NCI-H345 (cell line): ENCODE data around the gene PSMB3.
"Not testable (repeated sequence)": the region's sequence is repeated elsewhere in the genome, so short reads cannot be mapped to it uniquely, and the experiment has no call there.

ENCODE experiments used
- DNase-seq: peaks from one replicate; lab custom pipeline; 2025; lab: John Stamatoyannopoulos, UW

PSMB3 gene

GRCh38 chr17:38749223-38750043 is 3.1 kb upstream of the PSMB3 start:
- peak; percentile 67 for DNase-seq

GRCh38 chr17:38750044-38750311 is 2.6 kb upstream of the PSMB3 start:
- DNase-seq = no peak

DNA sequence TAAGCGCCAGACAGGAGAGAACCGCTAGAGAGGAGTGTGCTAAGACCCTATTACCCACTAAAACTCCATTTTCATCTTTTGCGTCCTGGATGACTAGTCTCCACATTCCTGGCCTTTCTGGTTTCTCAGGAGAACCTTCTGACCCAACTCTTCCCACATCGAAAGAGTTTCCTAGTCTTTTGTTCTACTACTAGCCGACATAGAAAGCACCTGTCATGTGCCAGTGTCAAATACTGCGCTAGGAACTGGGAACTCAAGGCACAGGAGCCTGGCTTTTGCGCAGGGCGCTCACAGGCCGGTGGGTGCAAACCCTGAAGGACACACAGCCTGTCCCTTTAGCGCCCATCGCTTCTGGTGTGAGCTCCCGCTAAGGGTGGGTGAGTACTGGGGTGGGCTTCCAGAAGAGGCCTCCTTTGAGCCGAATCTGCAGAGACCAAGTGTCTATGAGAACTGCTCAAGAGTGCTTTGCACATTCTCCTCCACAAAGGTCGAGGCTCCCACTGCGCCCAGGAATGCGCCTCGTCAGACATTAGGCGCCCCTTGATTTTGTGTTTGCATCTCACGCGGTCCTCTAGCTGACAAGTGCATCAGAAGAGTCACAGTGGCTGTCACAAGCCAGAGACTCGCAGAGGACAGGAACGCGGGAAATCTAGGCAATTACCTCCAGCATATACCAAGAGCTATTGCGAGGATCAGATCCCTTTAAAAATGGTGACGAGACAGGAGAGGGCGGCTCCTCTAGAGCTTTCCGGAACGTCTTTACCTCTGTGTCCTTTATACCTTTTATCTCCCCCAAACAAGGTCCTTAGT is 2.0 kb upstream of the PSMB3 start:
- DNase-seq = peak; percentile 71

DNA sequence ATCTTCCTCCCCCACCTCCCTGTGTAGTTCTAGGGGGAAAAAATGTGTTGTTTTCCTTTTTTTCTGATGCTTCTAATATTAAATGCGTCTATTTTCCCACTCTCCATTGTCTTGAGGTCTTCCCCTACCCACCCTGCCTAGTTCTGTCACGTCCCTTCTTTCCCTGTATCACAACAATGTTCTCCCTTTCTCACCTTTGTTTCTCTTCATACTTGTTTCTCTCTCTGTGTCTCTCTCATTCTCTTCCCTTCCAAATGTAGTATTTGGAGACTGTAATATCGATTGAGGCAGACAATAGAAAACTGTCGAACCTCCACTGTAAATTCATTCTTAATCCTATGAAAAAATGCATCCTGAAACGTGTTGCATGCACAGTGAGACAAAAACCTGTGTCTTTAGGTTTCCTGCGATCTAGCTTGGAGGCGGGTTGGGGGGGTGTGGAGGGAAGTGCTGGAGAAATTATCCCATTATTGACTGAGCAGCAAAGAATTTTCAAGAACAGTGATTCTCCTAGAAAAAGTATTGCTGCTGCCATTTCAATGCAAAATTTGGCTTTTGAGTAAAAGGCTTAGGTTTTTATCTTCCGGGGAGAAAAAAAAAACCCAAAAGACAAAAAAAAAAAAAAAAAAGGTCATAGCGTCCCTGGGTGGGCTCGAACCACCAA is 1.3 kb upstream of the PSMB3 start:
- DNase-seq = peak; percentile 64

- DNase-seq = peak; percentile 90
Observed at GRCh38 chr17:38751808-38752307, 683 bp upstream of the PSMB3 start.

DNA sequence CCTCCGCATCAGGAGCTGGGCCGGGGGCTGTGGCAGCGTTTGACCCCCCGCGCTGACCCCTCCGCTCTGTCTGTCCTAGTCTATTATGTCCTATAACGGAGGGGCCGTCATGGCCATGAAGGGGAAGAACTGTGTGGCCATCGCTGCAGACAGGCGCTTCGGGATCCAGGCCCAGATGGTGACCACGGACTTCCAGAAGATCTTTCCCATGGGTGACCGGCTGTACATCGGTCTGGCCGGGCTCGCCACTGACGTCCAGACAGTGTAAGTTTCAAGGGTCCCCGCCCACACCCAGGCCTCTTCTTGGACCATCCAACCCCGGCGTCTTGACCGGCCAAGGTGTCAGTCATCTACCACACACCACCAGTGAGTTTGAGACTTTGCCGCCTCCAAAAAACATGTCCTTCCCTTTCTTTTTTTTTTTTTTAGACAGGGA is 548 bp downstream of the PSMB3 start:
- DNase-seq = no peak

- DNase-seq = no peak
Observed at GRCh38 chr17:38761612-38762011, 9.1 kb downstream of the PSMB3 start.

DNA sequence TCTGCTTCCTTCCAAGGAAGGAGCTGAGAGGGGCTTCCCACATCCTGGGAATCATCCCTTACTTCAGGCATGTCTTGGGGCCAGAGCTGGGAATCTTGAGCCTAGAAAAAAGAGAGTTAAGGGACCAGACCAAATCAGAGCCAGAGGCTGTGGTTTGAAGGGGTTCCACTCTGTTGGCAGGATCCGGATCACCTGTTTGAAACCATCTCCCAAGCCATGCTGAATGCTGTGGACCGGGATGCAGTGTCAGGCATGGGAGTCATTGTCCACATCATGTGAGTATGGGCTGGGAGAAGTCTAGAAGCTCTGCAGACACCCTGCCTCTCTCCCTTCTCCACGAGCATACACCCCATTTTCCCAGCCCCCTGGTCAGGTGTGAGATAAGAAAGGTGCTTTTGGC is 9.7 kb downstream of the PSMB3 start:
- DNase-seq = no peak

DNA sequence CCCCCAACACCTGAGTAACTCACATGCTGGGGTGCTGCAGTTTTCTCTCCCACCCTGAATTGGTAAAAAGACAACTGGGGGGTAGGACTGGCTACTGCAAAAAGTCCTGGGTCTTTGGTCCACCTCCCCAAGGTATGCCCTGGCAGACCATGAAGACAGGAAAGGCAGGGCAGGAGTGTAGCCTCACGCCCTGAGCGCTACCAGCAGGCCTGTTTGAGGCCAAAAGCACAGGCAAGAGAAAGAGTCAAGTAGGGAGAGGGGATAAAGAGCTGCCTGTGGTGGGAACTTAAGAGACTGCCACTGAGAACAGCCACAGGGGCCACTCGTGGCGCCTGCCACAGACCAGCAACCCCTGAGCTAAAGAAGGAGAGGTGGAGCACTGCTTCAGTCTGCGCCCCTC is 13.8 kb downstream of the PSMB3 start:
- DNase-seq = no peak

GRCh38 chr17:38768417-38768816 is 15.9 kb downstream of the PSMB3 start:
- DNase-seq = no peak

- DNase-seq = no peak
Observed at GRCh38 chr17:38773258-38773657, 20.7 kb downstream of the PSMB3 start.

DNA sequence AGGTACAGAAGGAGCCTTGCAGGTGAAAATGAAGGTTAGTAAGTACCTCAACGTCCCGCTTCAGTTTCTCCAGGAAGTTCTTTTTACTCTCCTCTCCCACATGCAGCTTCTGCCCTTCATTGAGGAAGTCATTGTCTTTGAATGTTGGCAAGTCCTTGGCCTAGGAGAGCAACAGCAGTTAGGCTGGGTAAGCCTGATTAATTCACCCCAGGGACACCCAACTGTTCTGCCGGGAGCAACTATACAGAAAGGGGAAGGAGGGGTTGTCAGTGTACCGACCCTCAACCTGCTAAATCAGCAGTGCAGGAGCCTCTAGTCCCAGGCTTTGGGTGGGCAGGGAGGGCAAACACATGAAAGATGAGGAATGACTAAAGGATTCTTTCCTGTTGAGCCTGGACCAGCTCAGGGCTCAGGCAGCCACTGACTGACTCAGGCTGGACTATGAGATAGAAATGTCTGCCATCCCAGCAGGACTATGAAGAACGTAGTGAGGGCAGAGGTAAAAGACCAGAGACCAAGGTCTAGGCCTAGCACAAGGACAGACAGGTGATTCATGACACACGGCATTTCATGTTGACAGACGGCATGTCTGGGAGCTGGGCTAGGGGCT is 25.2 kb downstream of the PSMB3 start:
- no peak for DNase-seq

- no peak for DNase-seq
Observed at GRCh38 chr17:38779965-38780752, 27.6 kb downstream of the PSMB3 start.

GRCh38 chr17:38783227-38783626 is 30.7 kb downstream of the PSMB3 start:
- DNase-seq = no peak

DNA sequence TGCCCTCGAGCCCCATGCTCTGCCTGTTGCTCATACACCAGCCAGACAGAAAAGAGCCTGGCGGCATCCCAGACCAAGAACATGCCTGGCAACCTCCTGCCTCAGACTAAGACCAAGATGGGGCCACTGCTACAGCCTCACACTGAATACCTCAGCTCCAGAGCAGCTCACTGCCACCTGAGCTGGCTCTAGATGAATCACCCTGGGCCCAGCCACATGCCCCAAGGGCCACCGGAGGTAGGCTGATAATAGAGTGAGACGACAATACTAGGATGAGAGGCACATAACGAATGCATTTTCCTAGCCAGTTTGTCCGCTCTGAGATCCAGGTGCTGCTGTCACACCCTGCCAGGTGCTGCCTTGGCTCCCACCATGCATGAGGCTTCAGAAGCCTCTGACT is 33.8 kb downstream of the PSMB3 start:
- no peak for DNase-seq

DNA sequence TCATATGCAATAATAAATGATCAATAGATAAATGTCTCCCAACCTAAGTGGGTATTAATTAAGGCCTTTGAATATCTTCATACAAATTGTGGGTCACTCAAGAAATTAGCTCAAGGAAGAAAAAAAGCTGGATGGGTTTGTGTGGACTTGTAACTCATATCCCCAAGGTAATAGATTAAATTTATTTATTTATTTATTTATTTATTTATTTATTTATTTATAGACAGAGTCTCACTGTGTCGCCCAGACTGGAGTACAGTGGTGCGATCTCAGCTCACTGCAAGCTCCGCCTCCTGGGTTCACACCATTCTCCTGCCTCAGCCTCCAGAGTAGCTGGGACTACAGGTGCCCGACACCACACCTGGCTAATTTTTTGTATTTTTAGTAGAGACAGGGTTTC is 35.5 kb downstream of the PSMB3 start:
- not testable (repeated sequence) for DNase-seq

DNA sequence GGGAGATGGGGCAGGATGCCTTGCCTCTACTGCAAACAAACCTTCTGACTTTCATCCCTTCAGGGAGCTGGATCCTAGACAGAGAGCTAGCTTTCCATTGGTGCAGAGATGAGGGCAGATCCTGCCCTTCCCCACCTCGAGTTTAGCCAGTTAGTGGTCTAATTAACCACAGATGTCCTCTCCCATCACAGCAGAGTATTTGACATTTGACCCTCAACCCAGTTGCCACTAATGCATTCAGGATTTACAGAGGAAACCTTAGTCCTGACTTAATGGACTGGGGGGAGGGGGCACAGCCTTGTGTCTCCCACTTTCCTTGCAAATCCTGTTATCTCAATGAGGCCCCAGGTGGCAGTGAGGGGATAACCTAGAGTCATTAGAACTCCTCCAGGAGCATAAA is 36.6 kb downstream of the PSMB3 start:
- DNase-seq = no peak

DNA sequence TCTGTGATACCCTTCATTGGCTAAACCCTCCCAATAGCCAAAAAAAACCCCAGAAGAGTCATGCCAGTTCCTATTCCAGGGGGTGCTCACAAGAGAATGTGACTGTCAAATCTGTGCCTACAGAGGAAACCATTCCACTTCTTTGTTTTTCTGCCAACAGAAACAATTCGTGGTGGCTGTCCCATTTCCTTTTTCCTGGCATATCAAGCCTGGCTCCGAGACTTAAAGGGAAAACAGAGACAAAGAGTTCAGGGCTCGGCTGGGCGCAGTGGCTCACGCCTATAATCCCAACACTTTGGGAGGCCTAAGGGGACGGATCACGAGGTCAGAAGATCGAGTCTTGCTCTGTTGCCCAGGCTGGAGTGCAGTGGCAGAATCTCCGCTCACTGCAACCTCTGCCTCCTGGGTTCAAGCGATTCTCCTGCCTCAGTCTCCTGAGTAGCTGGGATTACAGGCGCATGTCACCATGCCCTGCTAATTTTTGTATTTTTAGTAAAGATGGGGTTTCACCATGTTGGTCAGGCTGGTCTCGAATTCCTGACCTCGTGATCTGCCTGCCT is 37.7 kb downstream of the PSMB3 start:
- not testable (repeated sequence) for DNase-seq

DNA sequence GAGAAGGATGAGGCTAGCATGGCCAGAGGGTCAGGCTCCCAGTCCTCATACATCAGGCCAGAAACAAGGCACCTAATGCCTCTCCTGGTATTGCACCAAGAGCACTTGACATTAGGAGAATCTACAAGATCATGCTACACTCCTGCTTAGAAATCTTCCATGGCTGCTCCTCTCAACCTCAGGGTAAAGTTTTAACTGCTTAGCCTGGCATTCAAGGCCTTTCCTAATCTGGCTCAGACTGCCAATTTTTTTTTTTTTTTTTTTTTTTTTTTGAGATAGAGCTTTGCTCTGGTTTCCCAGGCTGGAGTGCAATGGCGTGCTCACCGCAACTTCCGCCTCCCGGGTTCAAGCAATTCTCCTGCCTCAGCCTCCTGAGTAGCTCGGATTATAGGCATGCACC is 38.6 kb downstream of the PSMB3 start:
- DNase-seq = no peak

- DNase-seq = no peak
Observed at GRCh38 chr17:38794221-38794620, 41.7 kb downstream of the PSMB3 start.

- DNase-seq = no peak
Observed at GRCh38 chr17:38796451-38797157, 44.1 kb downstream of the PSMB3 start.
